Measurements from ENCODE around the gene MRC2.
"Not testable (repeated sequence)": the region's sequence is repeated elsewhere in the genome, so short reads cannot be mapped to it uniquely, and the experiment has no call there.

- TF ChIP-seq SIN3A (IDR thresholded peaks at IDR 0.05; ENCODE audit: low read depth); CEBPB (IDR thresholded peaks at IDR 0.05; ENCODE audit: low read depth); POLR2A (IDR thresholded peaks at IDR 0.05; ENCODE audit: borderline replicate concordance, extremely low read depth, insufficient read depth, insufficient read length); CTCF (IDR thresholded peaks at IDR 0.05 in 2 of 3, conservative IDR thresholded peaks at IDR 0.05 in 1 of 3; ENCODE audit: borderline replicate concordance in 1 of 3, insufficient read depth in 1 of 3, low read depth in 2 of 3, low read length in 2 of 3); ELF1 (IDR thresholded peaks at IDR 0.05; ENCODE audit: borderline replicate concordance, low read depth); POLR2AphosphoS5 (IDR thresholded peaks at IDR 0.05; ENCODE audit: low read depth, low read length); JUND (IDR thresholded peaks at IDR 0.05); SP1 (IDR thresholded peaks at IDR 0.05; ENCODE audit: low read depth); ATF3 (IDR thresholded peaks at IDR 0.05); ZFX (IDR thresholded peaks at IDR 0.05); EZH2phosphoT487 (IDR thresholded peaks at IDR 0.05; ENCODE audit: borderline replicate concordance); ZBTB33 (IDR thresholded peaks at IDR 0.05; ENCODE audit: extremely low read depth, insufficient replicate concordance, low read length); TCF7L2 (IDR thresholded peaks at IDR 0.05; ENCODE audit: borderline replicate concordance, extremely low read depth, insufficient read depth, insufficient read length); YY1 (IDR thresholded peaks at IDR 0.05; ENCODE audit: extremely low read depth, insufficient replicate concordance, low read depth, low read length): not testable (repeated sequence)
Observed at GRCh38 chr17:62591822-62592221, 35.6 kb upstream of the MRC2 start.
